Non-pigmented ciliary epithelial cell (primary cell): ENCODE results near the gene CTDSP1.

Experiments used
- DNase-seq: peaks from one replicate; pipeline ENCODE4 v3.0.0-alpha.2; 2010; ENCODE audit warnings: low read depth

The CTDSP1 gene

GRCh38 chr2:218425531-218425930, 25.9 kb downstream of the CTDSP1 start:
- no peak for DNase-seq

GRCh38 chr2:218427741-218428140, 28.1 kb downstream of the CTDSP1 start:
- DNase-seq: no peak

- DNase-seq: no peak
These were observed 29.3 kb downstream of the CTDSP1 start for GRCh38 chr2:218428846-218429558.

- no peak for DNase-seq
These were observed 30.4 kb downstream of the CTDSP1 start for GRCh38 chr2:218429911-218430692.

GRCh38 chr2:218430721-218431120, 31.1 kb downstream of the CTDSP1 start:
- DNase-seq: no peak

GRCh38 chr2:218431878-218432277, 32.2 kb downstream of the CTDSP1 start:
- DNase-seq: no peak

- no peak for DNase-seq
These were observed 33.2 kb downstream of the CTDSP1 start for GRCh38 chr2:218432676-218433365.

- DNase-seq: no peak
These were observed 34.8 kb downstream of the CTDSP1 start for GRCh38 chr2:218434456-218434855.

- no peak for DNase-seq
These were observed 35.6 kb downstream of the CTDSP1 start for GRCh38 chr2:218435003-218435982.

GRCh38 chr2:218436992-218437391, 37.3 kb downstream of the CTDSP1 start:
- no peak for DNase-seq

GRCh38 chr2:218437969-218438368, 38.3 kb downstream of the CTDSP1 start:
- DNase-seq: no peak

- no peak for DNase-seq
These were observed 38.9 kb downstream of the CTDSP1 start for GRCh38 chr2:218438596-218438995.

- DNase-seq: no peak
These were observed 45.2 kb downstream of the CTDSP1 start for GRCh38 chr2:218444692-218445357.

- DNase-seq: no peak
These were observed 45.9 kb downstream of the CTDSP1 start for GRCh38 chr2:218445602-218446001.

- no peak for DNase-seq
These were observed 46.9 kb downstream of the CTDSP1 start for GRCh38 chr2:218446547-218446946.

GRCh38 chr2:218447072-218447471, 47.4 kb downstream of the CTDSP1 start:
- DNase-seq: no peak

GRCh38 chr2:218448934-218449333, 49.3 kb downstream of the CTDSP1 start:
- no peak for DNase-seq

GRCh38 chr2:218452079-218452478, 52.4 kb downstream of the CTDSP1 start:
- no peak for DNase-seq
